Hepatocyte (in vitro differentiated cells): Measurements from ENCODE around the gene PKNOX1. TPM values are rescaled to one million over a fixed set of nuclear protein-coding genes. Genes with fewer than 3 reads are reported as not detected.
"Not testable (repeated sequence)": the region's sequence is repeated elsewhere in the genome, so short reads cannot be mapped to it uniquely, and the experiment has no call there.

Experiments
- DNase-seq: peaks from one replicate; pipeline ENCODE4 v3.0.0-alpha.2; 2016; ENCODE audit warnings: low spot score
- H2AFZ ChIP-seq: fragments of 200-600 bp; sonication (generic); 2 replicates; pipeline ENCODE4 v1.6.0; 2016; ENCODE audit warnings: antibody characterized with exemption, mild to moderate bottlenecking
- H3K27ac ChIP-seq: fragments of 200-600 bp; sonication (generic); 2 replicates; pipeline ENCODE4 v1.5.1; 2016; ENCODE audit warnings: mild to moderate bottlenecking
- H3K27me3 ChIP-seq: fragments of 200-600 bp; sonication (generic); 2 replicates; pipeline ENCODE4 v1.6.1; 2016
- H3K36me3 ChIP-seq: fragments of 200-600 bp; sonication (generic); replicated peaks from 2 replicates; pipeline ENCODE4 v1.5.1; 2016; ENCODE audit warnings: low read depth; ENCODE audit not compliant: insufficient read depth
- H3K4me1 ChIP-seq: fragments of 200-600 bp; sonication (generic); 2 replicates; pipeline ENCODE4 v1.5.1; 2016; ENCODE audit warnings: mild to moderate bottlenecking, moderate library complexity; ENCODE audit not compliant: insufficient read depth
- H3K4me2 ChIP-seq: fragments of 200-600 bp; sonication (generic); 2 replicates; pipeline ENCODE4 v1.6.0; 2016
- H3K4me3 ChIP-seq: fragments of 200-600 bp; sonication (generic); 2 replicates; pipeline ENCODE4 v1.5.1; 2016; ENCODE audit warnings: mild to moderate bottlenecking
- H3K79me2 ChIP-seq: fragments of 200-600 bp; sonication (generic); 2 replicates; pipeline ENCODE4 v1.6.0; 2017; ENCODE audit warnings: mild to moderate bottlenecking
- H3K9me2 ChIP-seq: fragments of 200-600 bp; sonication (generic); replicated peaks from 2 replicates; pipeline ENCODE4 v1.6.0; 2017; ENCODE audit warnings: mild to moderate bottlenecking; ENCODE audit not compliant: insufficient read depth
- H3K9me3 ChIP-seq: fragments of 200-600 bp; sonication (generic); 2 replicates; pipeline ENCODE4 v1.5.1; 2016; ENCODE audit warnings: low read depth, mild to moderate bottlenecking
- H4K20me1 ChIP-seq: fragments of 200-600 bp; sonication (generic); 2 replicates; pipeline ENCODE4 v1.6.0; 2016; ENCODE audit warnings: mild to moderate bottlenecking; ENCODE audit not compliant: insufficient read depth, poor library complexity, severe bottlenecking
- EZH2 ChIP-seq: fragments of 200-600 bp; sonication (generic); IDR thresholded peaks from 2 replicates; pipeline ENCODE4 v1.6.1; 2016; ENCODE audit warnings: antibody characterized with exemption, mild to moderate bottlenecking, borderline replicate concordance
- EZH2phosphoT487 ChIP-seq: fragments of 200-600 bp; sonication (generic); IDR thresholded peaks from one replicate; pipeline ENCODE4 v1.6.1; 2018; ENCODE audit warnings: antibody characterized with exemption, mild to moderate bottlenecking, low read depth, moderate library complexity; ENCODE audit not compliant: unreplicated experiment, severe bottlenecking
- WGBS: methylation state at CpG from one replicate; pipeline ENCODE4 v1.1.6; 2016; ENCODE audit warnings: low lambda C conversion rate; ENCODE audit errors: missing lambda C conversion rate; 5-methylcytosine and 5-hydroxymethylcytosine counted together
- polyA plus RNA-seq: library from polyadenylated mRNA; unstranded; fragments of >200 nt; fragmentation: Nextera tagmentation; extraction: Ambion mirVana; gene quantifications from 2 replicates; pipeline ENCODE4 v1.2.1, GENCODE V29; 2016
- total RNA-seq: library from RNA; depleted of rRNA; stranded (reverse); fragments of >200 nt; gene quantifications from 2 replicates; pipeline ENCODE4 v1.2.3, GENCODE V29; 2014
- TF ChIP-seq, protein P1 (sequence below): fragments of 200-600 bp; sonication (generic); IDR thresholded peaks from 2 replicates; pipeline ENCODE4 v1.5.1; 2016; ENCODE audit warnings: antibody characterized with exemption, mild to moderate bottlenecking; ENCODE audit not compliant: poor library complexity

Gene PKNOX1
- total and polyA plus RNA-seq, 2 experiments from 2014 or later: 11.0 to 13.4 TPM

DNA sequence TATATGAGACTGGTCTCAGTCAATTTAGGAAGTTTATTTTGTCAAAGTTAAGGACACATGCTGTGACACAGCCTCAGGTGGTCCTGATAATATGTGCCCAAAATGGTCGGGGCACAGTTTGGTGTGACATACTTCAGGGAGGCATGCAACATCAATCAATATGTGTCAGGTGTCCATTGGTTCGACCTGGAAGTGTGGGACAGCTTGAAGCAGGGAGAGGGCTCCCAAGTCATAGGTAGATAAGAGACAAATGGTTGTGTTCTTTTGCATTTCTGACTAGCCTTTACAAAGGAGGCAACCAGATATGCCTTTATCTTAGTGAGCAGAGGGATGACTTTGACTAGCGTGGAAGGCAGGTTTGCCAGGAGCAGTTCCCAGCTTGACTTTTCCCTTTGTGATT is 44.4 kb upstream of the PKNOX1 start:
- Histone ChIP-seq H3K4me1 (peaks cover 21% of the 10 kb centered on the region), H3K27me3 (no peaks in the 10 kb centered on the region), H3K9me2 (no peaks in the 10 kb centered on the region), H4K20me1 (no peaks in the 10 kb centered on the region), H3K27ac (no peak overlapping the region), H3K4me2 (no peak overlapping the region), H3K79me2 (no peaks in the 10 kb centered on the region), H3K9me3 (no peaks in the 10 kb centered on the region), H3K4me3 (no peak overlapping the region), H3K36me3 (no peaks in the 10 kb centered on the region), H2AFZ (no peak overlapping the region)
- no peak for DNase-seq
- TF ChIP-seq EZH2 (no peak), EZH2phosphoT487 (no peak)
- TF ChIP-seq, protein P1, sequence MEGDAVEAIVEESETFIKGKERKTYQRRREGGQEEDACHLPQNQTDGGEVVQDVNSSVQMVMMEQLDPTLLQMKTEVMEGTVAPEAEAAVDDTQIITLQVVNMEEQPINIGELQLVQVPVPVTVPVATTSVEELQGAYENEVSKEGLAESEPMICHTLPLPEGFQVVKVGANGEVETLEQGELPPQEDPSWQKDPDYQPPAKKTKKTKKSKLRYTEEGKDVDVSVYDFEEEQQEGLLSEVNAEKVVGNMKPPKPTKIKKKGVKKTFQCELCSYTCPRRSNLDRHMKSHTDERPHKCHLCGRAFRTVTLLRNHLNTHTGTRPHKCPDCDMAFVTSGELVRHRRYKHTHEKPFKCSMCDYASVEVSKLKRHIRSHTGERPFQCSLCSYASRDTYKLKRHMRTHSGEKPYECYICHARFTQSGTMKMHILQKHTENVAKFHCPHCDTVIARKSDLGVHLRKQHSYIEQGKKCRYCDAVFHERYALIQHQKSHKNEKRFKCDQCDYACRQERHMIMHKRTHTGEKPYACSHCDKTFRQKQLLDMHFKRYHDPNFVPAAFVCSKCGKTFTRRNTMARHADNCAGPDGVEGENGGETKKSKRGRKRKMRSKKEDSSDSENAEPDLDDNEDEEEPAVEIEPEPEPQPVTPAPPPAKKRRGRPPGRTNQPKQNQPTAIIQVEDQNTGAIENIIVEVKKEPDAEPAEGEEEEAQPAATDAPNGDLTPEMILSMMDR: no peak
- WGBS: 40% methylated on average over 3 of the region's 3 CpGs

GRCh38 chr21:42931560-42932235 is 42.7 kb upstream of the PKNOX1 start:
- Histone ChIP-seq H3K79me2 (no peaks in the 10 kb centered on the region), H3K9me3 (no peaks in the 10 kb centered on the region), H3K27me3 (no peaks in the 10 kb centered on the region), H3K9me2 (no peaks in the 10 kb centered on the region), H3K27ac (no peak overlapping the region), H3K4me2 (no peak overlapping the region), H3K36me3 (no peaks in the 10 kb centered on the region), H2AFZ (no peak overlapping the region), H3K4me1 (peaks cover 29% of the 10 kb centered on the region), H4K20me1 (no peaks in the 10 kb centered on the region), H3K4me3 (no peak overlapping the region)
- 59% methylated on average over 13 of the region's 13 CpGs for WGBS
- TF ChIP-seq, protein P1: no peak
- TF ChIP-seq EZH2: no peak
- no peak for TF ChIP-seq EZH2phosphoT487
- DNase-seq: no peak

- H2AFZ ChIP-seq: peak overlapping the region; percentile 18
- not testable (repeated sequence) for DNase-seq, H3K9me3 ChIP-seq, H3K4me3 ChIP-seq, H3K27me3 ChIP-seq, H3K36me3 ChIP-seq, H4K20me1 ChIP-seq, H3K79me2 ChIP-seq, H3K9me2 ChIP-seq
- H3K4me1 ChIP-seq: peaks cover 38% of the 10 kb centered on the region
- WGBS: 65% methylated on average over 16 of the region's 16 CpGs
- H3K4me2 ChIP-seq: peak overlapping the region; percentile 55
- peak overlapping the region; percentile 66 for H3K27ac ChIP-seq
These were observed 41.8 kb upstream of the PKNOX1 start for GRCh38 chr21:42932378-42933136.

- WGBS: 23% methylated on average over 8 of the region's 9 CpGs
- peaks cover 40% of the 10 kb centered on the region for H3K4me1 ChIP-seq
- H3K36me3 ChIP-seq, H3K4me3 ChIP-seq, H4K20me1 ChIP-seq, DNase-seq, H3K9me3 ChIP-seq, H3K9me2 ChIP-seq, H3K79me2 ChIP-seq, H3K27me3 ChIP-seq: not testable (repeated sequence)
- H3K27ac ChIP-seq: peak overlapping the region; percentile 66
- peak overlapping the region; percentile 18 for H2AFZ ChIP-seq
- H3K4me2 ChIP-seq: peak overlapping the region; percentile 55
These were observed 41.0 kb upstream of the PKNOX1 start for GRCh38 chr21:42933137-42933970.

- not testable (repeated sequence) for H3K4me3 ChIP-seq, H3K9me2 ChIP-seq, DNase-seq, H3K79me2 ChIP-seq, H2AFZ ChIP-seq, H3K27me3 ChIP-seq, H3K36me3 ChIP-seq, H3K9me3 ChIP-seq, H4K20me1 ChIP-seq, H3K4me2 ChIP-seq
- Histone ChIP-seq H3K27ac (peak overlapping the region; percentile 5), H3K4me1 (peaks cover 40% of the 10 kb centered on the region)
- whole genome bisulfite sequencing: 71% methylated on average over 12 of the region's 12 CpGs
These were observed 40.4 kb upstream of the PKNOX1 start for GRCh38 chr21:42933973-42934372.

GRCh38 chr21:42936360-42936759 is 38.0 kb upstream of the PKNOX1 start:
- Histone ChIP-seq H3K27ac (peak overlapping the region; percentile 65), H3K4me1 (peaks cover 46% of the 10 kb centered on the region), H3K4me2 (peak overlapping the region; percentile 66), H2AFZ (peak overlapping the region; percentile 40)
- not testable (repeated sequence) for H3K79me2 ChIP-seq, H3K36me3 ChIP-seq, DNase-seq, H3K4me3 ChIP-seq, H3K27me3 ChIP-seq, H3K9me3 ChIP-seq, H4K20me1 ChIP-seq, H3K9me2 ChIP-seq
- WGBS: 29% methylated on average over 5 of the region's 5 CpGs
